Activated CD4-positive, alpha-beta memory T cell treated with anti-CD3 and anti-CD28 coated beads for 36 hours (primary cell): ENCODE measurements around the gene HIGD1A. TPM values are rescaled to one million over a fixed set of nuclear protein-coding genes. Genes with fewer than 3 reads are reported as not detected.

Experiments used
- CTCF ChIA-PET: fragments of 350-600 bp; sonication (Branson Sonifier 250); formaldehyde crosslinking; loops from one replicate; lab custom pipeline; 2021; ENCODE audit warnings: antibody characterized with exemption, inconsistent platforms; lab: Charles Lee
- POLR2A ChIA-PET: fragments of 350-600 bp; sonication (Branson Sonifier 250); formaldehyde crosslinking; loops from one replicate; lab custom pipeline; 2021; ENCODE audit warnings: antibody characterized with exemption; lab: Charles Lee
- DNase-seq: peaks from one replicate; pipeline ENCODE4 v3.0.0-alpha.2; 2020
- H3K27ac Mint-ChIP-seq: one replicate; pipeline ENCODE4 v1.8.0; 2021; ENCODE audit warnings: mixed read lengths
- H3K27me3 Mint-ChIP-seq: one replicate; pipeline ENCODE4 v1.8.0; 2021; ENCODE audit warnings: mixed read lengths
- H3K36me3 Mint-ChIP-seq: one replicate; pipeline ENCODE4 v1.8.0; 2021; ENCODE audit warnings: mixed read lengths
- H3K4me1 Mint-ChIP-seq: one replicate; pipeline ENCODE4 v1.8.0; 2021; ENCODE audit warnings: low read depth, mixed read lengths
- H3K4me3 Mint-ChIP-seq: one replicate; pipeline ENCODE4 v1.8.0; 2021; ENCODE audit warnings: mild to moderate bottlenecking, mixed read lengths
- H3K9me3 Mint-ChIP-seq: one replicate; pipeline ENCODE4 v1.8.0; 2021; ENCODE audit warnings: mixed read lengths
- intact Hi-C: fragments of 100-400 bp; cut with micrococcal nuclease; formaldehyde crosslinking; loops from one replicate; pipeline ENCODE4 v1.15.1; 2023
- total RNA-seq, 2 experiments: library from RNA; stranded (reverse); gene quantifications; one replicate each; pipeline ENCODE4 v1.2.3, GENCODE V29; 2021

The HIGD1A gene
- total RNA-seq, 2 experiments from 2014 or later: 63.7 to 68.4 TPM

DNA sequence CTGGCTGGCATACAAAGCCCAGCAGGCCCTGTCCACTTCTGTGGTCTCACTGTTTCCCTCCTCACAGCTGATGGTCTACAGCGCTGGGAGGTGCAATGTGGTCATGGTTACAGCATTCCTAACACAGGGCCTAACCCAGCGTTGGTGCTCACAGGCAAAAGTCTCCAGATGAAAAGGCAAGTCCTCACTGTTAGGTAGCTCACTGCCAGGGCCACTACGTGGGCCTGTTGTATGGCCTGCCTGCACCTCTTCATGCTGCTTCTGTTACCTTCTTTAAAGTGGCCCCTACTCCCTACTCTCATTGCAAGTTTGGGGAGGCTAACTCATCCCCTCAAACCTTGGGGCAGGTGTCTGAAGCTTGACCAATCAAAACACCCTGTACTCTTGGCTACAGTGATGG lies 62.5 kb downstream of the HIGD1A start:
- no peak overlapping the region for H3K27ac Mint-ChIP-seq
- peaks cover 5% of the 10 kb centered on the region for H3K4me1 Mint-ChIP-seq
- intact Hi-C loops: loop anchor here (5.0 kb wide), 1 partner anchor 89 kb away; the partner anchor contains the start of gene ZBTB47
- no peak overlapping the region for H3K4me3 Mint-ChIP-seq
- H3K9me3 Mint-ChIP-seq: no peaks in the 10 kb centered on the region
- H3K27me3 Mint-ChIP-seq: no peaks in the 10 kb centered on the region
- ChIA-PET CTCF (interaction anchor here (1.3 to 1.6 kb wide), 4 partner anchors 10 to 239 kb away, joined by 3 to 8 read pairs (median 3); partner anchors contain the start of genes SEC22C and VIPR1), POLR2A (no interaction called here)
- no peaks in the 10 kb centered on the region for H3K36me3 Mint-ChIP-seq
- DNase-seq: no peak

- intact Hi-C loops: loop anchor here (5.0 kb wide), 1 partner anchor 87 kb away; the partner anchor contains the start of gene ZBTB47
- no peak overlapping the region for H3K27ac Mint-ChIP-seq
- H3K4me1 Mint-ChIP-seq: peaks cover 4% of the 10 kb centered on the region
- DNase-seq: no peak
- no peaks in the 10 kb centered on the region for H3K9me3 Mint-ChIP-seq
- no peak overlapping the region for H3K4me3 Mint-ChIP-seq
- POLR2A ChIA-PET: no interaction called here
- no peaks in the 10 kb centered on the region for H3K27me3 Mint-ChIP-seq
- CTCF ChIA-PET: no interaction called here
- no peaks in the 10 kb centered on the region for H3K36me3 Mint-ChIP-seq
Observed at GRCh38 chr3:42739401-42740158, 64.7 kb downstream of the HIGD1A start.

- ChIA-PET CTCF (no interaction called here), POLR2A (no interaction called here)
- no peak for DNase-seq
- H3K4me3 Mint-ChIP-seq: no peak overlapping the region
- no peaks in the 10 kb centered on the region for H3K36me3 Mint-ChIP-seq
- H3K4me1 Mint-ChIP-seq: no peaks in the 10 kb centered on the region
- no peak overlapping the region for H3K27ac Mint-ChIP-seq
- no peaks in the 10 kb centered on the region for H3K27me3 Mint-ChIP-seq
- no peaks in the 10 kb centered on the region for H3K9me3 Mint-ChIP-seq
- intact Hi-C loops: no loop called here
Observed at GRCh38 chr3:42736531-42736930, 67.8 kb downstream of the HIGD1A start.

GRCh38 chr3:42736081-42736480 lies 68.2 kb downstream of the HIGD1A start:
- ChIA-PET POLR2A (no interaction called here), CTCF (no interaction called here)
- intact Hi-C loops: no loop called here
- H3K36me3 Mint-ChIP-seq: no peaks in the 10 kb centered on the region
- H3K27ac Mint-ChIP-seq: no peak overlapping the region
- H3K9me3 Mint-ChIP-seq: no peaks in the 10 kb centered on the region
- no peaks in the 10 kb centered on the region for H3K4me1 Mint-ChIP-seq
- H3K4me3 Mint-ChIP-seq: no peak overlapping the region
- DNase-seq: no peak
- no peaks in the 10 kb centered on the region for H3K27me3 Mint-ChIP-seq

- intact Hi-C loops: no loop called here
- Mint-ChIP-seq H3K4me1 (no peaks in the 10 kb centered on the region), H3K9me3 (no peaks in the 10 kb centered on the region), H3K27ac (no peak overlapping the region), H3K36me3 (no peaks in the 10 kb centered on the region), H3K4me3 (no peak overlapping the region), H3K27me3 (no peaks in the 10 kb centered on the region)
- no peak for DNase-seq
- CTCF ChIA-PET: no interaction called here
- POLR2A ChIA-PET: no interaction called here
Observed at GRCh38 chr3:42735615-42736014, 68.7 kb downstream of the HIGD1A start.

DNA sequence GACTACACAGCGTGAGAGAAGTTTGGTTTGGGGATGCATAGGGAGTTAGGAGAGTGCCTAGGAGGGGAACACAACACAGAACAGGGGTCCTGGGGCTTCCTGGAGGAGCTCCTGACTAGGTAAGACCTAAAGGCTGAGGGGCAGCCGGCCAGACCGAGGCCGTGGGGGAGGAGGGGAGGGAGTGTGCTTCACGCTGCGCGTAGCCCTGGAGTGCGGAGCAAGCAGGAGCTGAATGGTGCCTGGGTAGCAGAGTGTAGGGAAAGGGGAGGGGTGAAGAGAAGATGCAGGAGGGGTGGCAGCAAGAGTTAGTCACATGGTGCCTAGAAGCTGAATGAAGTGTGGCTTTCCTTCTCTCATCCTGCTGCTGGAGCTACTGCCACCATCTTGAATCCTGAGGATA lies 69.3 kb downstream of the HIGD1A start:
- H3K4me1 Mint-ChIP-seq: no peaks in the 10 kb centered on the region
- POLR2A ChIA-PET: no interaction called here
- DNase-seq: no peak
- intact Hi-C loops: no loop called here
- CTCF ChIA-PET: no interaction called here
- no peaks in the 10 kb centered on the region for H3K9me3 Mint-ChIP-seq
- no peak overlapping the region for H3K27ac Mint-ChIP-seq
- no peaks in the 10 kb centered on the region for H3K27me3 Mint-ChIP-seq
- no peak overlapping the region for H3K4me3 Mint-ChIP-seq
- no peaks in the 10 kb centered on the region for H3K36me3 Mint-ChIP-seq

DNA sequence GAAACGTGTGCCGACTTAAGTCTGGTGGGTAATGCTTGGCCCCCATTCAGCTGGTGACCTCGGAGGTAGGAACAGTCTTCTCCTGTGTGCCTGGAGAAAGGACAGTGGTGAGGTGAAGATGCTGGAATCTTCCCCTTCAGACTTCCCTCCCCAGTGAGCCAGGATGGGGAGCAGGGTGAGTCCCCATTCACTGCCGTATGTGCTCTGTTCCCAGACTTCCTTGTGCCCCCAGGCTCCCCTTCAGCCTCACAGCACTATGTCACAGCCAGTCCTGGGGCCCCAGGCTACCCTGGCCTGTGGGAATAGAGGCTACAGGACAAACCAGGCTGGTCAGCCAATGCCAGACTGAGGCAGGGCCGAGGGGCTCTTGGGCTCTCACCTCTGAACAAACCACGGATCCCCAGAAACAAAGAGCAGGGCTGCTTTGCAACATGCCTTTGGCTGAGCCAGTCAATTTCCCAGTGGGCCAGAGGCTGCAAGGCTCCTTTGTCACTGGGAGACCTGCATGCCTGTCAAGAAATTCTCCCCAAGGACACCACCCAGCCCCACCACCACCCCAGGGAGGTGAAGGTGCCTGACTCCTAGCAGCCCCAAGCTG lies 69.9 kb downstream of the HIGD1A start:
- POLR2A ChIA-PET: no interaction called here
- Mint-ChIP-seq H3K4me1 (no peaks in the 10 kb centered on the region), H3K4me3 (no peak overlapping the region), H3K27ac (no peak overlapping the region), H3K9me3 (no peaks in the 10 kb centered on the region), H3K27me3 (no peaks in the 10 kb centered on the region), H3K36me3 (no peaks in the 10 kb centered on the region)
- CTCF ChIA-PET: no interaction called here
- no peak for DNase-seq
- intact Hi-C loops: no loop called here

- DNase-seq: no peak
- H3K4me3 Mint-ChIP-seq: no peak overlapping the region
- intact Hi-C loops: no loop called here
- ChIA-PET CTCF (no interaction called here), POLR2A (no interaction called here)
- H3K9me3 Mint-ChIP-seq: no peaks in the 10 kb centered on the region
- H3K36me3 Mint-ChIP-seq: no peaks in the 10 kb centered on the region
- no peak overlapping the region for H3K27ac Mint-ChIP-seq
- H3K27me3 Mint-ChIP-seq: no peaks in the 10 kb centered on the region
- H3K4me1 Mint-ChIP-seq: no peaks in the 10 kb centered on the region
Observed at GRCh38 chr3:42733501-42734262, 70.6 kb downstream of the HIGD1A start.

Other genes starting within 250 kb of the HIGD1A start
- 10 to 100 TPM; 47.0 to 49.2 TPM for gene SEC22C, start 222.5 kb downstream of the HIGD1A start, total RNA-seq
- 10 to 100 TPM; 58.0 to 59.3 TPM for gene SS18L2, start 213.6 kb downstream of the HIGD1A start, total RNA-seq
- 10 to 100 TPM; 65.9 to 73.9 TPM for gene NKTR, start 203.8 kb downstream of the HIGD1A start, total RNA-seq
- 1 to 10 TPM; 1.0 to 1.1 TPM for gene ZBTB47, start 150.8 kb downstream of the HIGD1A start, total RNA-seq
- not detected for gene KLHL40, start 119.0 kb downstream of the HIGD1A start, total RNA-seq
- not detected for gene HHATL, start 101.7 kb downstream of the HIGD1A start, total RNA-seq
- under 1 TPM in 1 of 2 experiments, not detected in 1; 0.76 TPM for gene CCDC13, start 31.2 kb downstream of the HIGD1A start, total RNA-seq
- gene ACKR2, start 5.0 kb upstream of the HIGD1A start, total RNA-seq: under 1 TPM; 0.44 to 0.74 TPM
- not detected for gene CYP8B1, start 71.4 kb upstream of the HIGD1A start, total RNA-seq
- gene ZNF662, start 101.7 kb upstream of the HIGD1A start, total RNA-seq: under 1 TPM; 0.39 to 0.64 TPM
- not detected for gene GASK1A, start 174.8 kb upstream of the HIGD1A start, total RNA-seq